SH-SY5Y (cell line): ENCODE measurements around the gene RETREG1.

ENCODE experiments used
- GATA2 ChIP-seq: IDR thresholded peaks from 2 replicates; pipeline ENCODE4 v1.6.1; 2011; ENCODE audit warnings: mild to moderate bottlenecking, low read depth, low read length
- GATA3 ChIP-seq: IDR thresholded peaks from 2 replicates; pipeline ENCODE4 v1.6.1; 2011; ENCODE audit warnings: low read depth, mild to moderate bottlenecking, low read length, moderate library complexity

GRCh38 chr5:16492398-16493140 is 124.2 kb downstream of the RETREG1 start:
- TF ChIP-seq GATA3: no peak
- no peak for TF ChIP-seq GATA2
